Mesenteric fat pad (tissue), 1 donor: Measurements from ENCODE around the gene TOB2. TPM values are rescaled to one million over a fixed set of nuclear protein-coding genes. Genes with fewer than 3 reads are reported as not detected.
A peak's percentile ranks its signal among the peaks of the same experiment; 100 is the strongest.
"Not testable (repeated sequence)": the region's sequence is repeated elsewhere in the genome, so short reads cannot be mapped to it uniquely, and the experiment has no call there.

Experiments
- DNase-seq: peaks from one replicate; pipeline ENCODE4 v3.0.0-alpha.2; 2020; ENCODE audit warnings: low spot score
- total RNA-seq: library from RNA; stranded (reverse); fragmentation: NEBNext Ultra II Directional; extraction: Animal tissue kit (Norgen Biotek cat#: 25700); gene quantifications from one replicate; pipeline ENCODE4 v1.2.1, GENCODE V29; 2021
- donor health status: DM: yes; HTN: yes; CAD: no.

TOB2 gene
- total RNA-seq, 1 donor from 2014 or later, result 82.4 TPM

GRCh38 chr22:41468381-41469217, 22.0 kb upstream of the TOB2 start, which contains the start of the genes ACO2 and PHF5A:
ACO2 (plus strand) TSS chr22:41469117; CDS start chr22:41469147, 30 bp downstream.
PHF5A (minus strand) TSS chr22:41468692; CDS start chr22:41468653, 39 bp downstream.
- peak; percentile 99 for DNase-seq

- DNase-seq, result no peak
Measured at GRCh38 chr22:41461901-41462300, 15.3 kb upstream of the TOB2 start.

GRCh38 chr22:41460071-41460470, 13.5 kb upstream of the TOB2 start:
- DNase-seq, result not testable (repeated sequence)

GRCh38 chr22:41459431-41459830, 12.8 kb upstream of the TOB2 start:
- DNase-seq, result no peak

GRCh38 chr22:41458161-41458728, 11.6 kb upstream of the TOB2 start:
- DNase-seq, result no peak

GRCh38 chr22:41448189-41448808, 1.7 kb upstream of the TOB2 start:
- DNase-seq, result peak; percentile 96

- no peak for DNase-seq
Measured at GRCh38 chr22:41447435-41448188, 1.0 kb upstream of the TOB2 start.

GRCh38 chr22:41446057-41446501, 522 bp downstream of the TOB2 start:
- no peak for DNase-seq

GRCh38 chr22:41445129-41446056, 1.2 kb downstream of the TOB2 start:
- DNase-seq, result no peak

- peak; percentile 94 for DNase-seq
Measured at GRCh38 chr22:41444360-41445128, 2.1 kb downstream of the TOB2 start.

GRCh38 chr22:41442240-41442792, 4.3 kb downstream of the TOB2 start:
- DNase-seq, result no peak

GRCh38 chr22:41440511-41440910, 6.1 kb downstream of the TOB2 start:
- DNase-seq, result not testable (repeated sequence)

GRCh38 chr22:41437198-41437597, 9.4 kb downstream of the TOB2 start:
- no peak for DNase-seq

GRCh38 chr22:41436322-41437113, 10.1 kb downstream of the TOB2 start:
- no peak for DNase-seq

- DNase-seq, result no peak
Measured at GRCh38 chr22:41435560-41435959, 11.0 kb downstream of the TOB2 start.

- not testable (repeated sequence) for DNase-seq
Measured at GRCh38 chr22:41434361-41435003, 12.1 kb downstream of the TOB2 start.

- not testable (repeated sequence) for DNase-seq
Measured at GRCh38 chr22:41433480-41433879, 13.1 kb downstream of the TOB2 start.

- no peak for DNase-seq
Measured at GRCh38 chr22:41431656-41432055, 14.9 kb downstream of the TOB2 start.
